Amniotic epithelial cell (primary cell): ENCODE measurements around the gene RNF213.
"Not testable (repeated sequence)": the region's sequence is repeated elsewhere in the genome, so short reads cannot be mapped to it uniquely, and the experiment has no call there.

Source experiments
- DNase-seq: peaks from one replicate; pipeline ENCODE4 v3.0.0-alpha.2; 2010; ENCODE audit warnings: low read depth

Gene RNF213

DNA sequence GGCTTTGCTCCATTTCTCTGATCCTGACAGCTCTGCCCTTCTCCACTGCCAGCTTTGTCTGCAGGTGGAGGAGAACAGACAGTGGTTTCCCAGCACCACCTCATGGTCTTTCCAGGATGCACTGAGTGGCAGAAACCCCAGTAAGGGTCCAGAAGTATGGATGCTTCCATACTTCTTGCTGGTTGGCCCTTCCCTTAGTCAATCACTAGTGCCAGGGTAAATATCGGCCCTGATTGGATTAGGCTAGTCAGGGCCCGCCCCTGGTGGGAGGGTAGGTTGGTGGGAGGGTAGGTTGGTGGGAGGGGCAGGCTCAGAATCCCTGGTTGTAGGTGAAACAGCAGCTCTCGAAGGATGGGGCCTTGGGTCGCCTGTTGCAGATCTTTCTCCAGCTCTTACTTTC lies 10.2 kb downstream of the RNF213 start:
- DNase-seq = peak; percentile 61

GRCh38 chr17:80272366-80272765 lies 11.7 kb downstream of the RNF213 start:
- no peak for DNase-seq

DNA sequence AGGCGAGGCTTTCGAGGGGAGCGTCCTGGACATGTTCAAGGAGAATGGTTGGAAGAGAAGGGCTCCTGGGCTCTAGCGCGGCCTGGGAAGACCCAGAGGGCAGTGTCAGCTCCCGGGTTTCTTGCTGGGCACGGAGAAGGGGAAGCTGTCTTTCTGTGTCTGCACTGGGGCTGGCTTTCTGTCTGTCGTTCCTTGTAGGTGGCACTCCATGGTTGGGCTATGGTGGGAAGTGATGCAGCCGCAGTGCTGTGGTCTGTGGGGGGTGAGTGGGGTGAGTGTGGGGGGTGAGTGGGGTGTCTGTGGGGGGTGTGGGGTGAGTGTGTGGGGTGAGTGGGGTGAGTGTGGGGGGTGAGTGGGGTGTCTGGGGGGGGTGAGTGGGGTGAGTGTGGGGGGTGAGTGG lies 13.7 kb downstream of the RNF213 start:
- DNase-seq = no peak

GRCh38 chr17:80274871-80275449 lies 14.3 kb downstream of the RNF213 start:
- no peak for DNase-seq

- not testable (repeated sequence) for DNase-seq
Observed at GRCh38 chr17:80275857-80276256, 15.2 kb downstream of the RNF213 start.

GRCh38 chr17:80277751-80278671 lies 17.4 kb downstream of the RNF213 start:
- no peak for DNase-seq

GRCh38 chr17:80279895-80280294 lies 19.2 kb downstream of the RNF213 start:
- DNase-seq = peak; percentile 85

- no peak for DNase-seq
Observed at GRCh38 chr17:80281516-80281915, 20.9 kb downstream of the RNF213 start.

DNA sequence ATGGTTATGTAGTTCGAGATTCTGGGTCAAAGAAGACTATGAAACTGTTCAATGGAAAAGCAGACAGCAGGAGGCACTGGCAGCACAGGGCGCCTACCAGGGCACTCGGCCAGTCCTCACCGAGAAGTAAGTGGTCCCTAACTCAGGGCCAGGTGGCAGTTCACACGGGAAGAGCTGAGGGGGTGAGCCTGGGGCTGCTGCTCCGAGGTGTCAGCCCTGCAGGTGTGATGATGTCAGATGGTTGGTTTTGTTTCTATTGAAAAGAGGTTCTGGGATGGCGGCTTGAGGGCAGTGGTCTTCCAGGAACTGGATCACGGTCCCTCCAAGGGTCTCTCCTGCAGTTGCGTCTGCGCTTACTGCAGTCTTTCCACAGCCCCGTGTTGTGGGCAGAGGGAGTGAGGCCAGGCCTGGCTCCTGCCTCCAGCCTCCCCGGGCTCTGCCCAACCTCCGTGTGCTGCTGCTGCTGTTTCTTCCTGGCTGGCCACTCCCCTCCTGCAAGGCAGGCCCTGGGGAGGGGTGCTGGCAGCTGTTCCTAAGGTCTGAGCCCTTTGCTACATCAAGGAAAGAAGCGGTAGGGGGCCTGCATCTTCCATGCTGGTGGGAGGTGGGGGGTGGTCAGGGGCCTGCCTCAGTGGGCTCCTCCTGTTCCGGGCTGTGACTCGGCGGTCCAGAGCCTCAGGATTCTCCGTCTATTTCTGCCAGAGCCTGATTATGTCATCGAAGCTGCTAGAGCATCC lies 22.6 kb downstream of the RNF213 start:
- DNase-seq = no peak

DNA sequence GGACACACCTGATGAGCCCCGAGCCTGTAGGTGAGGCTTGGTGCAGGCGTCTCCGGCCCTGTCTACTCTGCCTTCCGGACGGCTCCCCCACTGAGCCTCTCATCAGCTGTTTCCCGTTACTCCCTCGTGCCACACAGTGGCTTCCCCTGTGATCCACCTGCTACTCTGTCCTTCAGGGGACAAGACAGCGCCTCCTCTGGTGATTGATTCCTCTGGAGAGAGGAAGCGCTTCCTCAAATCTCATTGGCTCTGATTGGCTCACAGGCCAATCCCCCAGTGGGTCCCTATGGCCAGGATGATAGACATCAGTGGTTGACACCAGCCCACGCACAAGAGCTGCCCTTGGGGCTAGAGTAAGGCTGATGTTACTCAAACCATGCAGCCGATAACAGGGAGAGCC lies 24.0 kb downstream of the RNF213 start:
- DNase-seq = no peak

- DNase-seq = no peak
Observed at GRCh38 chr17:80285237-80285920, 24.7 kb downstream of the RNF213 start.

GRCh38 chr17:80286638-80286960 lies 25.9 kb downstream of the RNF213 start:
- DNase-seq = no peak

DNA sequence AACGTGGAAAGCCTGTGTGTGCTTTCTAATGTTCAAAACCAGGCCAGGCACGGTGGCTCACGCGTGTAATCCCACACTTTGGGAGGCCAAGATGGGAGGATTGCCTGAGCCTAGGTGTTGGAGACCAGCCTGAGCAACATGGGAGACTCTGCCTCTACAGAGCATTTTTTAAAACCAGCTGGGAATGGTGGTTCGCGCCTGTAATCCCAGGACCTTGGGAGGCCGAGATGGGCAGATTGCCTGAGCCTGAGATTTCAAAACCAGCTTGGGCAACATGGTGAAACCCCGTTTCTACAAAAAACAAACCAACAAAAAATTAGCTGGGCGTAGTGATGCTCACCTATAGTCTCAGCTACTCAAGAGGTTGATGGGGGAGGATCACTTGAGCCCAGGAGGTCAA lies 26.4 kb downstream of the RNF213 start:
- no peak for DNase-seq

GRCh38 chr17:80287806-80288567 lies 27.3 kb downstream of the RNF213 start:
- no peak for DNase-seq

GRCh38 chr17:80289616-80290015 lies 29.0 kb downstream of the RNF213 start:
- DNase-seq = no peak

DNA sequence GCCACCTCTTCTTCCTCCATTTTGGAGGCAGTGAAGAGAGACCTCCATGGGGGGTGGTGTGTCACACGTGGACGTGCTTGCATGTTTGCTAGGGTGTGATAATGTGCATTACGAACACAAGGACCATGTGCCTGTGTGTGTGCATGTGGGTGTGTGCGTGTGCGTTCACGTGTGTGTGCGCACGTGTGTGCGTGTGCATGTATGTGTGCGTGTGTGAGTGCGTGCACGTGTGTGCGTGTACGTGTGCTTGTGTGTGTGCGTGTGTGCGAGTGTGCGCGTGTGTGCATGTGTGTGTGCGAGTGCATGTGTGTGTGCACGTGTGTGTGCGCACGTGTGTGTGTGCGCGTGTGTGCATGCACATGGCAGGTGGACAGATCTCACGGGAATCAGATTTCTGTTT lies 29.5 kb downstream of the RNF213 start:
- DNase-seq = no peak

- no peak for DNase-seq
Observed at GRCh38 chr17:80291260-80291659, 30.6 kb downstream of the RNF213 start.

GRCh38 chr17:80291691-80292487 lies 31.2 kb downstream of the RNF213 start:
- no peak for DNase-seq

DNA sequence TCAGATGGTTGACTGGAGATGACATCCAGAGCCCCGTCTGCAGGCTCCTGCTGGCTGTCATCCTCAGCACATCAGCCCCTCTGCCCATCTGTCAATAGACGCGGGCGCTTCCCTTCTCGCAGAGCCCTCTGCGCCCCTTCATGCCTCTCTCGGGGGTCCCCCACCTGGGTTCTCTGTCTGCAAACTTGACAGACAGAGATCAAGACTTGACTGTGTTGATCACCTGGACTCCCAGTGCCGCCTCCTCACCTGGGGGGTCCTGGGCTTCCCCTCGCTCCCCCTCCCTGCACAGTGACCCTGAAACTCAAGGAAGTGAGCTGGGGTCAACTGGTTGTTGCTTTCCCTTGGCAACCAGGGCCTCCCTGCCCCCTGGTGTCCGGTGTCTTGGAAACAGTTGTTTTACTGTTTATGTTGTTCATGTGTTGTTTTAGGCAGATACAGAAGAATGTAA lies 31.9 kb downstream of the RNF213 start:
- no peak for DNase-seq

- DNase-seq = no peak
Observed at GRCh38 chr17:80294210-80294609, 33.6 kb downstream of the RNF213 start.

GRCh38 chr17:80294653-80295052 lies 34.0 kb downstream of the RNF213 start:
- DNase-seq = no peak
